Gastrocnemius medialis (tissue), 4 donors: Measurements from ENCODE around the gene SCARB2.

Experiments
- POLR2A ChIP-seq, 2 donors: fragments of 450-650 bp; IDR thresholded peaks; one replicate each; pipeline ENCODE4 v1.6.1; 2017; ENCODE audit warnings: antibody characterized with exemption in 2 of 2, mild to moderate bottlenecking in 2 of 2, moderate library complexity in 2 of 2
- TF ChIP-seq, protein P1 (sequence below), 5 experiments: fragments of 450-650 bp in 3 of 5; fragments of 200-600 bp in 2 of 5; sonication (generic) in 2 of 5; IDR thresholded peaks in 4 of 5; conservative IDR thresholded peaks in 1 of 5; 1 replicate in 4 of 5; 2 replicates in 1 of 5; pipeline ENCODE4 v1.5.1; 2016 to 2019; ENCODE audit warnings: antibody characterized with exemption in 5 of 5, mild to moderate bottlenecking in 3 of 5, moderate library complexity in 3 of 5

DNA sequence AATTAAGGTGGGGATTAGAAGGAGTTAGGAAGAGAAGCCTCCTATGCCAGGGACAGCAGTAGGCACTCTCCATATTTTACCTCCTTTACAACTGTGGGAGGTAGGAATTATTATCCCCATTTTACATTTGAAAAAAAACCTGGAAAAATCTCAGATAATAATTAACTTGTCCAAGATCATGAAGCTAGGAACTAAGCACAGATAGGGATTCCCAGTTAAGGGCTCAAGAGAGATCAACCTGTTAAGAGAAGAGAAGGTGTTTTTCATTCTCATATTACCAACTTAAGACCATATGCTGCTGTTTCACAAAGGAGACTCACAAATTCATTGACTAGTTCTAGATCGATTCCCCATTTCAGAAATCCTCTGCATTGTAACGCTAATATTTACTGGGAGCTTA, 21.8 kb upstream of the SCARB2 start:
- TF ChIP-seq, protein P1, sequence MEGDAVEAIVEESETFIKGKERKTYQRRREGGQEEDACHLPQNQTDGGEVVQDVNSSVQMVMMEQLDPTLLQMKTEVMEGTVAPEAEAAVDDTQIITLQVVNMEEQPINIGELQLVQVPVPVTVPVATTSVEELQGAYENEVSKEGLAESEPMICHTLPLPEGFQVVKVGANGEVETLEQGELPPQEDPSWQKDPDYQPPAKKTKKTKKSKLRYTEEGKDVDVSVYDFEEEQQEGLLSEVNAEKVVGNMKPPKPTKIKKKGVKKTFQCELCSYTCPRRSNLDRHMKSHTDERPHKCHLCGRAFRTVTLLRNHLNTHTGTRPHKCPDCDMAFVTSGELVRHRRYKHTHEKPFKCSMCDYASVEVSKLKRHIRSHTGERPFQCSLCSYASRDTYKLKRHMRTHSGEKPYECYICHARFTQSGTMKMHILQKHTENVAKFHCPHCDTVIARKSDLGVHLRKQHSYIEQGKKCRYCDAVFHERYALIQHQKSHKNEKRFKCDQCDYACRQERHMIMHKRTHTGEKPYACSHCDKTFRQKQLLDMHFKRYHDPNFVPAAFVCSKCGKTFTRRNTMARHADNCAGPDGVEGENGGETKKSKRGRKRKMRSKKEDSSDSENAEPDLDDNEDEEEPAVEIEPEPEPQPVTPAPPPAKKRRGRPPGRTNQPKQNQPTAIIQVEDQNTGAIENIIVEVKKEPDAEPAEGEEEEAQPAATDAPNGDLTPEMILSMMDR (IDR thresholded peaks at IDR 0.05 in 4 of 5, conservative IDR thresholded peaks at IDR 0.05 in 1 of 5): no peak
- TF ChIP-seq POLR2A (IDR thresholded peaks at IDR 0.05): no peak
